IPS DF 19.7 (cell line): Measurements from ENCODE around the gene MIA2.
"Not testable (repeated sequence)": the region's sequence is repeated elsewhere in the genome, so short reads cannot be mapped to it uniquely, and the experiment has no call there.

ENCODE experiments used
- DNase-seq: peaks from one replicate; pipeline ENCODE4 v3.0.0-alpha.2; 2013; ENCODE audit warnings: low read depth, low spot score

Gene MIA2

DNA sequence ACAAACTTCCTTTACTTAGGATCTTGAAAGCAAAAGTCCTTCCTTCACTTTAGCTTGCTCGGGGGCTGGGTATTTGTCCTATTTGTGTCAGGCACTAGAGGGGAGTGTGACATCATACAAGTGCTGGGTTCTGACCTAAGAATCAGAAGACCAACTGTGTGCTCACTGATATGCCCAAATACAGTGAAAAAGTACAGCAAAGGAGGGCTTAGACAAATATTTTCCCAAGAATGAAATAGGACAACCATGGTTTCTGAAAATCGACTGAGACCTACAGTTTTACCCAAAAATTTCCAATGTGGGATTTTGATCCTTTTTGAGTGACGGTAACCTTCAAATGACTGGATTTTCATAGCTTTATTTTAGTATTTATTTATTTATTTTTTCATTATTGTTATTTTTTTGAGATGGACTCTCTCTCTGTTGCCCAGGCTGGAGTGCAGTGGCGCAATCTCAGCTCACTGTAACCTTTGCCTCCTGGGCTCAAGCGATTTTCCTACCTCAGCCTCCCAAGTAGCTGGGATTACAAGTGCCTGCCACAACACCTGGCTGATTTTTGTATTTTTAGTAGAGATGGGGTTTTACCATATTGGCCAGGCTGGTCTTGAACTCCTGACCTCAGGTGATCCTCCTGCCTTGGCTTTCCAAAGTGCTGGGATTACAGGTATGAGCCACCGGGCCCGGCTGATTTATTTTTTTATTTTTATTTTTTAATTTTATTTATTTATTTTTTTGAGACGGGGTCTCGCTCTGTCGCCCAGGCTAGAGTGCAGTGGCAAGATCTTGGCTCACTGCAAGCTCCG lies 1.8 kb upstream of the MIA2 start:
- peak; percentile 12 for DNase-seq

DNA sequence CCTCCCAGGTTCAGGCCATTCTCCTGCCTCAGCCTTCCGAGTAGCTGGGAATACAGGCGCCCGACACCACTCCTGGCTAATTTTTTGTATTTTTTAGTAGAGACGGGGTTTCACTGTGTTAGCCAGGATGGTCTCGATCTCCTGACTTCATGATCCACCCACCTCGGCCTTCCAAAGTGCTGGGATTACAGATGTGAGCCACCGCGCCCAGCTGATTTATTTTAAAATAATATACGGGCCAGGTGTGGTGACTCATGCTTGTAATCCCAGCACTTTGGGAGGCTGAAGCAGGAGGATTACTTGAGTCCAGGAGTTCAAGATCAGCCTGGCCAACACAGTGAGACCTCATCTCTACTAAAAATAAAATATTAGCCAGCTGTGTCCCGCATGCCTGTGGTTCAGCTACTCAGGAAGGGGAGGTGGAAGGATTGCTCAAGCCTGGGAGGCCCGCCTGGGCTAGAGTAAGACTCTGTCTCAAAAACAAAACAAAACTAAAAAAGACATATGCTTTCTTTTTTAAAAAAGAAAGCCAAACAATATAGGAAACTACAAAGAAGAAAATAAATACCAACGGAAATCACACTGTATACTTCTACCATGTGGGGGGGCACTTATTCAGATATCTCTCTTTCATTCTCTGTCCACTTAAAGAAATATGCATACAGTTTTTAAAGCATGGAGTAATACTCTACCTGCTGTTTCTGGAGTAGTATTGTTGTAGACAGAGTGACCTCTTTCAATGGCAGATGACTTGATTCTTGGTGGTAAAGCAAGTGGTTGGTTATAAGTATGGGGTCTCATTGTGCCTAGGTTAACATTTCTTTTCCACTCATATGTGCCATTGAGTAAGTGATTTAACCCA lies 930 bp upstream of the MIA2 start:
- no peak for DNase-seq

DNA sequence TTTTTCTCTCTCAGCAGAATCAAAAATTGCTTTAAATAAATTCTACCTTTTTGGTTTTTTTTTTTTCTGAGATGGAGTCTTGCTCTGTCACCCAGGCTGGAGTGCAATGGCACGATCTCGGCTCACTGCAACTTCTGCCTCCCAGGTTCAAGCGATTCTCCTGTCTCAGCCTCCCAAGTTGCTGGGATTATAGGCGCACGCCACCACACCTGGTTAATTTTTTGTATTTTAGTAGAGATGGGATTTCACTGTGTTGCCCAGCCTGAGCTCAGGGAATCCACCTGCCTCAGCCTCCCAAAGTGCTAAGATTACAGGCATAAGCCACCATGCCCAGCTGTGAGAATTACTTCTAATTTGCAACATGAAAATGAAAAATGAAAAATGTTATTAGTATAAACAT lies 1.3 kb downstream of the MIA2 start:
- DNase-seq = not testable (repeated sequence)

DNA sequence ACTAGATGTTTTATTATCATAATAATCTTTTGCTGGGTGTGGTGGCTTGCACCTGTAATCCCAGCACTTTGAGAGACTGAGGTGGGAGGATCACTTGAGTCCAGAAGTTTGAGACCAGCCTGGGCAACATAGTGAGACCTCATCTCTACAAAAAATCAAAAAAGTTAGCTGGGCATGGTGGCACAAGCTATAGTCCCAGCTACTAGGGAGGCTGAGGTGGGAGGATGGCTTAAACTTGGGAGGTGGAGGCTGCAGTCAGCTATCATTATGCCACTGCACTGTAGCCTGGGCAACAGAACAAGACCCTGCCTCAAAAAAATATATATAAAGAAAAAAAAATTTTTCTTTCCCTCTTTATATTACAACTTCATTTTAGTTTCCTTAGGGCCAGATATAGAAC lies 1.8 kb downstream of the MIA2 start:
- not testable (repeated sequence) for DNase-seq

DNA sequence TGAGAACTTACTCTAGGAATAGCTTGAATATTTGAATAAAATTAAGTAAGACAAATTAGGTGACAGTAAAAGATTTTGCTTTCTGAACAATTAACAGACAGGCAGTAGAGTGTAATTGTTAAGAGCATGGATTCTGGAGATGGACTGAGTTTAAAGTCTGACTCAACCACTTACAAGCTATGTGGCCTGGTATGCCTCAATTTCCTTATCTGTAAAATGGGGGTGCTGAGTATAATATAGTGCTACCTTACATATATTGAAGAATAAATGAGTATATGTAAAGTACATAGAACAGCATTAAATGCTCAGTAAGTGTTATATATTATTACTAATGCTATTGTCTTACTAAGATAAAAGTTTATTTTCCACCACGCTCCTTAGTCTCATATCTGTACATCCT lies 7.1 kb downstream of the MIA2 start:
- no peak for DNase-seq

DNA sequence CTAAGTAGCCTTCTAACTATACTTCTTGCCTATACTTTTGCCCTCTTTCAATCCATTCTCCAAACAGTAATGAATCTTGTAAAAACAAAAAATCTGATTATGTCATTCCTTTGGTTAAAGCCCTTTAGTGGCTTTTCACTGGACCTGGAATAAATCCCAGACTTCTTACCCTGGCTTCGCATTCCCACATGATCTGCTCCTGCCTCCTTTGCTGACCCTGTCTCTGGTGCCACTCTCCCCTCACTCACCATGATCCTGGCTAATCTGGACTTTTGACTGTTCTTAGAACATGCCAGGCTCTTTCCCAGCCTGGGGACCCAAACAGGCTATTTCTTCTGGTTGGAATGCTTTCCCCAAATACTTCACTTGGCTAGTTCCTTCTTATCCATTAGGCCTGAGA lies 7.9 kb downstream of the MIA2 start:
- no peak for DNase-seq

DNA sequence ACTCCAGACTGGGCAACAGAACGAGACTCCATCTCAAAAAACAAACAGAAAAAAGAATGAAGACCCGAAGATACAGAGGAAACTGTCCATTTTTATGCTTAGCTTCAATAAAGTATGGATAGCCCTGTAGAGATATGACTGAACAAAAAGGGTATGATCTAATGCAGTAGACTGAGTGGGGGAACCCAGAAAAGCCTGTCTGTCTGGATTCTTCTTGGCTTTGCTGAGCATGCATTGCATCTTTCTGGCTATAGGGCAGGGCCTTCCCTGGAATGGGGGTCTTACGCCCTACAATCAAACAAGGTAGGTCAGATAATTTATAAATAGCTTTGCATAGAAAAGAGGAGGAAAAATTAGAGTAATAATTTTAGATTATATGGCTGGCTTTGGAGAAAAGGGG lies 10.1 kb downstream of the MIA2 start:
- no peak for DNase-seq

DNA sequence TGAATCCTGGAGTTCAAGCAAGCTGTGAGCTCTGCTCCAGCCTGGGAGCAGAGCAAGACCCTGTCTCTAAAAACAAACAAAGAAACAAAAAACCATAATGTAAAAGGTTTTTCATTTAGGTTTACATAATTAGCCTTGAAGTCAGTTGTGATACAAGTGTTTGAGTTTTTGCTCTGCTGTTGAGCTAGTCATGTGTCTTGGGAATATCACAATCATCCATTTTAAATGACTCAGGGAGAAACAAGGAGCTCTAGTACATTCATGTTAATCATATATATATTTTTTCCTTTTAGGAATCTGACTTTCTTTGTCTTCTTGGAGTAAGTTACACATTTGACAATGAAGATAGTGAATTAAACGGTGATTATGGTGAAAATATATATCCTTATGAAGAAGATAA lies 12.9 kb downstream of the MIA2 start:
- no peak for DNase-seq

DNA sequence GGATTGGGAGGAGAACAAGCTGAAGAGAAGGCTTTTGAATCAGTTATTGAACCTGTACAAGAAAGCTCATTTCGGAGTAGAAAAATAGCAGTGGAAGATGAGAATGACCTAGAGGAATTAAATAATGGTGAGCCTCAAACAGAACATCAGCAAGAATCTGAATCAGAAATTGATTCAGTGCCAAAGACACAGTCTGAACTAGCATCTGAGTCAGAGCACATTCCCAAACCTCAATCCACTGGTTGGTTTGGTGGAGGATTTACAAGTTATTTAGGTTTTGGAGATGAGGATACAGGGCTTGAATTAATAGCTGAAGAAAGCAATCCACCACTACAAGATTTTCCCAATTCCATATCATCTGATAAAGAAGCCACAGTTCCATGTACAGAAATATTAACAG lies 13.5 kb downstream of the MIA2 start:
- no peak for DNase-seq

DNA sequence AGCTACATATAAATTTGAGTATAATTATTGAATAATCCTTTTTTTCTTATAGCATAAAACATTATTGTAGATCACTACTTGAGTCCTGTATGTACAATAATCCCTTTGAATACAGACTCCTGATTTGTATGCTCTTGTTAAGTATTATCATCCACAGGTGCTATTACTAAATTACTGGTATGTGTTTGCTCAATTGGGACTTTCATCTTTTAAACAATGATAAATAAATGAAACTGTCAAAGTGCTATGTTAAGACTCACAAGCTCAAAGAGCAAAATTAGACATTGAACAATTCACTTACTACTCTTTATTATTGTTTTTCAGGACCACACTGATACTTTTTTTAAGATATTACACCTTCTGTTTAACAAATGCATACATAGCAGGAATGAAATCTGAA lies 17.8 kb downstream of the MIA2 start:
- no peak for DNase-seq

DNA sequence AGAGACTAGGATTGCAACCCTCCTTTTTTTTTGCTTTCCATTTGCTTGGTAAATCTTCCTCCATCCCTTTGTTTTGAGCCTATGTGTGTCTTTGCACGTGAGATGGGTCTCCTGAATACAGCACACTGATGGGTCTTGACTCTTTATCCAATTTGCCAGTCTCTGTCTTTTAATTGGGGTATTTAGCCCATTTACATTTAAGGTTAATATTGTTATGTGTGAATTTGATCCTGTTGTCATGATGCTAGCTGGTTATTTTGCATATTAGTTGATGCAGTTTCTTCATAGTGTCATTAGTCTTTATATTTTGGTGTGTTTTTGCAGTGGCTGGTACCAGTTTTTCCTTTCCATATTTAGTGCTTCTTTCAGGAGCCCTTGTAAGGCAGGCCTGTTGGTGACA lies 23.7 kb downstream of the MIA2 start:
- DNase-seq = not testable (repeated sequence)

DNA sequence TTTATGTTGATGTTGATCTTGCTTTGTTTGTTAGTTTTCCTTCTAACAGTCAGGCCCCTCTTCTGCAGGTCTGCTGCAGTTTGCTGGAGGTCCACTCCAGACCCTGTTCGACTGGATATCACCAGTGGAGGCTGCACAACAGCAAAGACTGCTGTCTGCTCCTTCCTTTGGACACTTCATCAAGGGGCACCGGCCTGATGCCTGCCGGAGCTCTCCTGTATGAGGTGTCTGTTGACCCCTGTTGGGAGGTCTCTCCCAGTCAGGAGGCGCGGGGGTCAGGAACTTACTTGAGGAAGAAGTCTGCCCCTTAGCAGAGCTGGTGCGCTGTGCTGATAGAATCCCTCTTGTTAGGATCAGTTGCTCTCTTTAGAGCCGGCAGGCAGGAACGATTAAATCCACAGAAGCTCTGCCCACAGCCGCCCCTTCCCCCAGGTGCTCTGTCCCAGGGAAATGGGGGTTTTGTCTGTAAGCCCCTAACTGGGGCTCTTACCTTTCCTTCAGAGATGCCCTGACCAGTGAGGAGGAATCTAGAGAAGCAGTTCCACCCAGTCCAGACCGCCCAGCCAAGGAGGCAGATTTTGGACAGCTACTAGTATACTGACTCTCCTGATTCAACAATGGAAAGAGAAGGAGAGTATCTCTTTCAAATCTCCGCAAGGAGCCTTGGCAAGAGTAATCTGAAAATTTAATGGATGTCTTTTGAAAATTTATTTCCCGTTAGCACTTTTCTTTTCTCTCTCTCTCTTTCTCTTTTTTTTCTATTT lies 25.2 kb downstream of the MIA2 start:
- no peak for DNase-seq

DNA sequence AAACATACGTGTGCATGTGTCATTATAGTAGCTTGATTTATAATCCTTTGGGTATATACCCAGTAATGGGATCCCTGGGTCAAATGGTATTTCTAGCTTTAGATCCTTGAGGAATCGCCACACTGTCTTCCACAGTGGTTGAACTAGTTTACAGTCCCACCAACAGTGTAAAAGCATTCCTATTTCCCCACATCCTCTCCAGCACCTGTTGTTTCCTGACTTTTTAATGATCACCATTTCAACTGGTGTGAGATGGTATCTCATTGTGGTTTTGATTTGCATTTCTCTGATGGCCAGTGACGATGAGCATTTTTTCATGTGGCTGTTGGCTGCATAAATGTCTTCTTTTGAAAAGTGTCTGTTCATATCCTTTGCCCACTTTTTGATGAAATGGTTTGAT lies 26.4 kb downstream of the MIA2 start:
- DNase-seq = not testable (repeated sequence)

DNA sequence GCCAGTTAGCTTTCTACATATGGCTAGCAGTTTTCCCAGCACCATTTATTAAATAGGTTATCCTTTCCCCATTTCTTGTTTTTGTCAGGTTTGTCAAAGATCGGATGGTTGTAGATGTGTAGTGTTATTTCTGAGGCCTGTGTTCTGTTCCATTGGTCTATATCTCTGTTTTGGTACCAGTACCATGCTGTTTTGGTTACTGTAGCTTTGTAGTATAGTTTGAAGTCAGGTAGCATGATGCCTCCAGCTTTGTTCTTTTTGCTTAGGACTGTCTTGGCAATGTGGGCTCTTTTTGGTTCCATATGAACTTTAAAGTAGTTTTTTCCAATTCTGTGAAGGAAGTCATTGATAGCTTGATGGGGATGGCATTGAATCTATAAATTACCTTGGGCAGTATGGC lies 28.5 kb downstream of the MIA2 start:
- DNase-seq = not testable (repeated sequence)

DNA sequence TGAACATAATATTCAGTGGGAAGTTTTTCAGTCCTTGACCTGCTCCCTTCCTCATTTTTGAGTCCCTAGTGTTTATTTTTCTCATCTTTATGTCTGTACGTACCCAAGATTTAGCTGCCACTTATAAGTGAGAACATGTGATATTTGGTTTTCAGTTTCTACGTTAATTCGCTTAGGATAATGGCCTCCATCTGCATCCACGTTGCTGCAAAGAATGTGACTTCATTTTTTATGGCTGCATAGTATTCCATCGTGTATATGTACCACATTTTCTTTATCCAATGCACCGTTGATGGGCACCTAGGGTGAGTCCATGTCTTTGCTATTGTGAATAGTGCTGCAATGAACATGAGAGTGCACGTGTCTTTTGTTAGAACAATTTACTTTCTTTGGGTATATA lies 30.3 kb downstream of the MIA2 start:
- no peak for DNase-seq

DNA sequence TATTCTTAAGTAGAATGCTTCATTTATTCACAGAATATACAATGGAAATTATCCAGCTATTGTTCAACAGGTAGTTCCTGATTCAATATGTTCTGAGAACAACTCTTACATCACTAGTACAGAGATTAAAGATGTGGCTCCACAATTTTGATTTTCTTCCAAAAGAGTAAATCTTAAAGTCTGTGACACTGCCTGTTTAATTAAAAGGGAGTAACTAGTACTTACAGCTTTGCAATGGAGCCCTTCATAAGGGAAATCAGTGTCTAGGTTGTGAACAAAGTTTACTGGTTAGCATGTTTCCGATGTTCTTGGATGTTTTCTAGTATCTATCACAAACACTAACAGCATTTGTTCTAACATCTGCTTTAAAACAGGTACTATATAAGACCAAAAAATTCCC lies 30.8 kb downstream of the MIA2 start:
- no peak for DNase-seq

DNA sequence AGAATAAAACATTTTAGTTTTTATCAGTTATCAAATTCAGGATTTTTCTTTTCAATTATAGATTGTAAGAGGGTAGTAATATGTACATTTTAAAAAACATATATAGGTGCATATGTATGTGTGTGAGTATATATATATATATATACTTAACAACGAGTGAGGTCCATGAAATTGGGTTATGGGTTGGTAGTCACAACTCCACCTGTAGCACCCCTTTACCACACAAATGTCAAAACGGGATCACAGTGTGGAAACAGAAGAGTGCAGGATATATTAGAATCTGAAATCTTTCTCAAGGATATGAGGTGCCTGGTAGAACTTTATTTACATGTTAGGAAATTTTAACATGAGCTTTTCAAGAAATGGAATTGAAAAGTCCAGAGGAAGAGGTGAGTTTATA lies 31.3 kb downstream of the MIA2 start:
- no peak for DNase-seq

DNA sequence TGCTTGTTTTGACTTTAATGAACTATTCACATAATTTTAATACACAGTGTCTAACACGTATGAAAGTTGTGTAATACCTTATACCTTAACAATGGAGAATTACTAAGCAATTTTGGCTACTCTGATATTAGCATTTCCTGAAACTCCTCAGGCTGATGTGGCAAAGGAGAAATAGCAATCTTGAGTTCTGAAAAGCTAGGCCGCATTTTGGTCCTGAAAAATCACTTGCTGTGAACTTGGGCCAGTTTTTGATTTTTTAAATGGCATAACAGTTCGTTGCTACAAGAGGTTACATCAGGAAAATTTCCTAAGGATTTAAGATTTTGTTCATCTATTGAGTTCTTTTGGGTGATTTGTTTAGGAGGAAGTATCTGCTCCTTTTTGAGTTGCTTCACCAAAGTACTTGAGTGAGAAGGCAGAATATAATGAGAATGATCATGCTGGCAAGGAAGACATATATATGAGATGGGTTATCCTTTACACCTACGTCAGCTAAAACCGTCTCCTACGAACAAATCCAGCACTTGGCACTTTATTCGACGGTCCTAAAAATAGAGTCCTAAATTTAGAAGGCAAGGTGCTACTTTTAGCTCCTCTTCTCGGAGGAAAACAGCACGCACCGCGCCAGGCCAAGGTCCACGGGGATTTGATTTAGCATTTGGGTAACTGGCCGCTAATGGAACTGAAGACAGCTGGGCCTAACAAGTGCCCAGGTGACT lies 32.2 kb downstream of the MIA2 start:
- no peak for DNase-seq

DNA sequence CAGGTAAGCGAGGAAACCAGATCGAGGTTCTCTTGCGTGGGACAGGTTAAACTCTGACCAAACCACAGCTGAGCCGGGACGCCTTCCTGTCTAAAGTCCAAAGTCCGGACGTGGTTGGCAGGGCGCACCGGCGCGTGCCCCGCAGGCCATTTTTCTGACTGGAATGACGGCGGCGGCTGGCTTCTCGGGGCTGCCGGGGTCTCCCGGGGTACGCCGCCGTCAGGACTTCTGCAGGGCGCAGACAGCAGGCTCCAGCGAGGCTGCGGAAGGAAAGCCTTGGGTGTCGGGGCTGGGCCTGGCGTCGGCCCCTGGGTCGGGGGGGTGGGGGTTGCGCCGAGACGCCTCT lies 32.8 kb downstream of the MIA2 start:
- no peak for DNase-seq

DNA sequence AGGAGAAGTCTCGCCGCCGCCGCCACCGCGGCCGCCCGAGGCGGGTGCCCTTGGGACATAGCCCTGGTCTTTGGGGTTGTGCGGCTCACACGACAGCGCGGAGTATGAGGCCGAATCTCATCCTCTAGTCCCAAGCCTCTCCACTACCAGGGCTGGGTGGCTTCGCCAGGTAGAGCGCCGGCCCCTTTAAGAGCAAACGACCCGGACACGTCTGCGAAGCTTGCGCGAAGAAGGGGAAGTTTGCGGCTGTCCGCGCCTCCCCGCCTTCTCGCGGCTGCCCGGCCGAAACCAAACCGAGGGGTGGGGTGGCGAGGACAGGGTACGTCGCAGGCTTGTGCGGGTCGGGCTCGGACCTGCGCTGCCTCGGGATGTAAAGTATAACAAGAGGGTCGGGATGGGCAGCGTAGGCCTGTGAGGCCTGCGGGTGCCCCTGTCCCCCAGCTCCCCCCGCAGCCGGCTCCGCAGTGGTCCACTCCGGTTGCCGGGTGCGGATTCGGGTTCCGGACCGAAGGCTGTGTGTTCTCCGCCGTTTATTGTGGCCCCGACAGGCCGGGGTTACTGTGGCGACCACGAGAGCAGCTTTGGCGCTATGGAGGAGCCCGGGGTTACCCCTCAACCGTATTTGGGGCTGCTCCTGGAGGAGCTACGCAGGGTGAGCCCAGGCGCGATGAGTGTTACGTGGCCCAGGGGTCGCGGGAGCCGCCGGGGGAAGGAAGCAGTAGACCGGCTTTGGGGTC lies 33.3 kb downstream of the MIA2 start:
- DNase-seq = peak; percentile 65

DNA sequence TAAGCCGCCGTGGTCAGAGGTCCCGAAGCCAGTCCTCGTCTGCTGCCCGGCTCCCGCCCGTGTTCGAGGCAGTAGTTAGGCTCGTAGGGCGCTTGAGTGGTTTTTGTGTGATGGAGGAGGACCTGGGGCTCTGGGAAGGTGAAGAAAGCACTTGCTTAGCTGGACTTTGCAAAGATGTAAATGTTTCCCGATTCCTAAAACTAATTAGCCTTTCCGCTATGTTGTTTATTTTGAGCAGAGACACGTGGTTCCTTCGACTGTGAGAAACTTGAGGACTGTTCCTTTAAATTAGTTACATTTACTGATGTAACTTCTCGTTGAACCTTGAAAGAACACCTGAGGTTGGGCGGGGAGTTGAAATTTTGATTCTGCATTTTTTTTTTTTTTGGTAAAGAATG lies 33.9 kb downstream of the MIA2 start:
- no peak for DNase-seq
